ENCODE measurements around the gene ATP10A. TPM values are rescaled to one million over a fixed set of nuclear protein-coding genes. Genes with fewer than 3 reads are reported as not detected.
"Not testable (repeated sequence)": the region's sequence is repeated elsewhere in the genome, so short reads cannot be mapped to it uniquely, and the experiment has no call there.

The ATP10A gene
- total RNA-seq, 2 experiments from 2014 or later = 36.7 to 70.1 TPM

GRCh38 chr15:25763331-25763751, 99.8 kb downstream of the ATP10A start:
- Mint-ChIP-seq H3K9me3 (ENCODE audit: low read depth) (peaks cover 3% of the 10 kb centered on the region), H3K4me3 (no peak overlapping the region), H3K27me3 (no peaks in the 10 kb centered on the region), H3K27ac (no peak overlapping the region), H3K4me1 (peaks cover 15% of the 10 kb centered on the region), H3K36me3 (peaks cover 41% of the 10 kb centered on the region)
- peak; percentile 16 for DNase-seq
- ATAC-seq = no peak
- CTCF ChIA-PET = interaction anchor here (1.0 kb wide), 1 partner anchor 20 kb away, joined by 3 read pairs; no protein-coding TSS in a partner anchor

GRCh38 chr15:25761971-25762662, 101.0 kb downstream of the ATP10A start:
- Mint-ChIP-seq H3K4me1 (peaks cover 15% of the 10 kb centered on the region), H3K9me3 (ENCODE audit: low read depth) (peaks cover 3% of the 10 kb centered on the region), H3K27me3 (no peaks in the 10 kb centered on the region), H3K27ac (no peak overlapping the region), H3K36me3 (peaks cover 40% of the 10 kb centered on the region), H3K4me3 (no peak overlapping the region)
- CTCF ChIA-PET = no interaction called here
- ATAC-seq (no peak), DNase-seq (peak; percentile 38)

- H3K36me3 Mint-ChIP-seq = peaks cover 24% of the 10 kb centered on the region
- ATAC-seq (no peak), DNase-seq (no peak)
- no peak overlapping the region for H3K4me3 Mint-ChIP-seq
- H3K27me3 Mint-ChIP-seq = no peaks in the 10 kb centered on the region
- peaks cover 15% of the 10 kb centered on the region for H3K4me1 Mint-ChIP-seq
- CTCF ChIA-PET = no interaction called here
- H3K27ac Mint-ChIP-seq = no peak overlapping the region
- H3K9me3 Mint-ChIP-seq (ENCODE audit: low read depth) = no peaks in the 10 kb centered on the region
Observed at GRCh38 chr15:25759421-25759820, 103.7 kb downstream of the ATP10A start.

GRCh38 chr15:25758612-25759011, 104.5 kb downstream of the ATP10A start:
- H3K27me3 Mint-ChIP-seq = not testable (repeated sequence)

GRCh38 chr15:25743548-25744275, 119.4 kb downstream of the ATP10A start:
- Mint-ChIP-seq H3K36me3 (peaks cover 5% of the 10 kb centered on the region), H3K27me3 (no peaks in the 10 kb centered on the region), H3K9me3 (ENCODE audit: low read depth) (no peaks in the 10 kb centered on the region), H3K27ac (no peak overlapping the region), H3K4me1 (peaks cover 17% of the 10 kb centered on the region), H3K4me3 (no peak overlapping the region)
- ATAC-seq = no peak
- no peak for DNase-seq
- CTCF ChIA-PET = no interaction called here

More at GRCh38 chr15:25758612-25759011, 104.5 kb downstream of the ATP10A start:
- ATAC-seq; H3K27ac Mint-ChIP-seq; CTCF ChIA-PET; H3K9me3 Mint-ChIP-seq (ENCODE audit: low read depth); DNase-seq; H3K4me3 Mint-ChIP-seq: not testable (repeated sequence)
- H3K4me1 Mint-ChIP-seq = peaks cover 15% of the 10 kb centered on the region
- H3K36me3 Mint-ChIP-seq = peaks cover 29% of the 10 kb centered on the region

GRCh38 chr15:25742776-25743547, 120.2 kb downstream of the ATP10A start:
- no peaks in the 10 kb centered on the region for H3K9me3 Mint-ChIP-seq (ENCODE audit: low read depth)
- peaks cover 17% of the 10 kb centered on the region for H3K4me1 Mint-ChIP-seq
- CTCF ChIA-PET = no interaction called here
- peaks cover 4% of the 10 kb centered on the region for H3K36me3 Mint-ChIP-seq
- ATAC-seq (no peak), DNase-seq (no peak)
- H3K27me3 Mint-ChIP-seq = no peaks in the 10 kb centered on the region
- H3K4me3 Mint-ChIP-seq = no peak overlapping the region
- no peak overlapping the region for H3K27ac Mint-ChIP-seq

GRCh38 chr15:25742041-25742730, 120.9 kb downstream of the ATP10A start:
- Mint-ChIP-seq H3K9me3 (ENCODE audit: low read depth) (no peaks in the 10 kb centered on the region), H3K4me1 (peaks cover 17% of the 10 kb centered on the region), H3K27ac (no peak overlapping the region), H3K27me3 (no peaks in the 10 kb centered on the region), H3K36me3 (peaks cover 4% of the 10 kb centered on the region), H3K4me3 (no peak overlapping the region)
- ATAC-seq (no peak), DNase-seq (no peak)
- CTCF ChIA-PET = no interaction called here

- H3K4me1 Mint-ChIP-seq = peaks cover 17% of the 10 kb centered on the region
- H3K9me3 Mint-ChIP-seq (ENCODE audit: low read depth) = no peaks in the 10 kb centered on the region
- peaks cover 4% of the 10 kb centered on the region for H3K36me3 Mint-ChIP-seq
- H3K27me3 Mint-ChIP-seq = no peaks in the 10 kb centered on the region
- DNase-seq (no peak), ATAC-seq (no peak)
- CTCF ChIA-PET = interaction anchor here (1.7 kb wide), 1 partner anchor 193 kb away, joined by 6 read pairs; no protein-coding TSS in a partner anchor
- no peak overlapping the region for H3K27ac Mint-ChIP-seq
- no peak overlapping the region for H3K4me3 Mint-ChIP-seq
Observed at GRCh38 chr15:25741256-25741580, 121.9 kb downstream of the ATP10A start.

GRCh38 chr15:25740383-25741255, 122.5 kb downstream of the ATP10A start:
- Mint-ChIP-seq H3K4me3 (no peak overlapping the region), H3K9me3 (ENCODE audit: low read depth) (no peaks in the 10 kb centered on the region), H3K4me1 (peaks cover 17% of the 10 kb centered on the region), H3K27ac (no peak overlapping the region), H3K36me3 (peaks cover 6% of the 10 kb centered on the region), H3K27me3 (no peaks in the 10 kb centered on the region)
- DNase-seq (no peak), ATAC-seq (no peak)
- CTCF ChIA-PET = interaction anchor here (1.7 kb wide), 1 partner anchor 193 kb away, joined by 6 read pairs; no protein-coding TSS in a partner anchor

- CTCF ChIA-PET = interaction anchor here (1.7 kb wide), 1 partner anchor 194 kb away, joined by 6 read pairs; no protein-coding TSS in a partner anchor
- Mint-ChIP-seq H3K4me3 (no peak overlapping the region), H3K27me3 (no peaks in the 10 kb centered on the region), H3K36me3 (peaks cover 9% of the 10 kb centered on the region), H3K4me1 (peaks cover 17% of the 10 kb centered on the region), H3K27ac (no peak overlapping the region), H3K9me3 (ENCODE audit: low read depth) (no peaks in the 10 kb centered on the region)
- DNase-seq (peak; percentile 67), ATAC-seq (peak; percentile 81)
Observed at GRCh38 chr15:25739687-25740121, 123.4 kb downstream of the ATP10A start.

- no peaks in the 10 kb centered on the region for H3K27me3 Mint-ChIP-seq
- H3K4me3 Mint-ChIP-seq = no peak overlapping the region
- no peak overlapping the region for H3K27ac Mint-ChIP-seq
- DNase-seq (no peak), ATAC-seq (no peak)
- H3K36me3 Mint-ChIP-seq = peaks cover 7% of the 10 kb centered on the region
- H3K9me3 Mint-ChIP-seq (ENCODE audit: low read depth) = no peaks in the 10 kb centered on the region
- H3K4me1 Mint-ChIP-seq = peaks cover 19% of the 10 kb centered on the region
- CTCF ChIA-PET = interaction anchor here (0.9 to 1.2 kb wide), 2 partner anchors 195 kb away, joined by 3 read pairs; no protein-coding TSS in a partner anchor
Observed at GRCh38 chr15:25738171-25738965, 124.8 kb downstream of the ATP10A start.

All from activated CD8-positive, alpha-beta memory T cell treated with anti-CD3 and anti-CD28 coated beads, Interleukin-2, amount 10 ng/mL, durations not matched to agents 7 days and 5 days (primary cell).